Measurements from ENCODE around the gene TMEM150B.

The TMEM150B gene

DNA sequence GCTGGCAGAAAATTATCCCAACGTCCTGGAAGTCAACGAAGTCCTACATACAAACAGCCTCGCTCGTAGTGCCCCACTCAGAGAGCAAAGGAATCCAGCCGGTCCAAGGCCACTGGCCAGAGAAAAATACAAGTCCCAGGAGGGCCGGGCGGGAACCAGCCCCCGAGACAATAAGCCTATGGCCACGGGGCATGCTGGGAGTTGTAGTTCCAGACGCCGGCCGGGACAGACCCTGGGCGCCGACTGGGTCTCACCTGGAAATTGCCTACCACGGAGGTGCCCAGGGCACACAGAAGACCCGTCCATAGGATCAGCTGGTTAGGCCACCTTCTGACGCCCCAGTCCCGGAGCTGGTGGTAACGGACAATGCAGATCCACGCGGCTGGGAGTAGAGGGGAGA, 5.4 kb downstream of the TMEM150B start:
- Histone ChIP-seq H3K27me3 (ENCODE audit: control insufficient read depth in 5 of 5, insufficient read depth in 4 of 5, low read length in 5 of 5) (no peaks in the 10 kb centered on the region), H3K9ac (ENCODE audit: low read length in 5 of 5) (peak overlapping the region in 2 of 5 donors; percentile 53 to 68), H3K9me3 (ENCODE audit: control insufficient read depth in 5 of 5, low read length in 5 of 5) (peaks cover 0 to 4% (median 0%) of the 10 kb centered on the region in 5 donors), H3K27ac (ENCODE audit: low read depth, low read length) (no peak overlapping the region), H3K4me3 (ENCODE audit: low read depth in 1 of 5, low read length in 5 of 5) (peak overlapping the region in 4 of 5 donors; percentile 12 to 68 (median 30)), H3K36me3 (ENCODE audit: control insufficient read depth in 5 of 5, insufficient read depth in 5 of 5, low read length in 5 of 5) (peaks cover 0 to 12% (median 0%) of the 10 kb centered on the region in 5 donors), H3K4me1 (ENCODE audit: control insufficient read depth in 5 of 5, insufficient read depth in 5 of 5, low read length in 5 of 5) (peaks cover 0 to 35% (median 18%) of the 10 kb centered on the region in 5 donors)

DNA sequence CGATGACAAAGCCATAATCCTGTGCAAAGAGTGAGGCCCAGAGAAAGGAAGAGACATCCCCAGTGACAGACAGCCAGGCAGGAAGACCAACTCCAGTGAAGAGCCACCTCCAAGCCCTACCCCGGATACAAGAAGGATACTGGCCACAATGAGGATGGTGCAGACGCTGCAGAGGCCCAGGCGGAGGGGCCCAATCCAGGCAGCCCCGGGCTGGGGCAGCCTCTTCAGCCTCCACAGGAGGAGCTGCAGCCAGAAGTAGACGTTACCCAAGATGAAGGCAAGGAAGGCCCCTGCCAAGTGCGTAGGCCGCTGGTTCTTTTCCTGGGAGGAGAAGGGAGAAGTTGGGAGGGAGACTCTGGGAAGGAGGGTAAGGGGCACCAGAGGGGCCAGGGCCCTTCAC, 8.5 kb downstream of the TMEM150B start:
- H3K27me3 ChIP-seq (ENCODE audit: control insufficient read depth in 5 of 5, insufficient read depth in 4 of 5, low read length in 5 of 5): no peaks in the 10 kb centered on the region
- H3K36me3 ChIP-seq (ENCODE audit: control insufficient read depth in 5 of 5, insufficient read depth in 5 of 5, low read length in 5 of 5): peaks cover 0 to 14% (median 0%) of the 10 kb centered on the region in 5 donors
- peaks cover 0 to 22% (median 5%) of the 10 kb centered on the region in 5 donors for H3K4me1 ChIP-seq (ENCODE audit: control insufficient read depth in 5 of 5, insufficient read depth in 5 of 5, low read length in 5 of 5)
- H3K9me3 ChIP-seq (ENCODE audit: control insufficient read depth in 5 of 5, low read length in 5 of 5): peaks cover 0 to 4% (median 0%) of the 10 kb centered on the region in 5 donors
- H3K27ac ChIP-seq (ENCODE audit: low read depth, low read length): no peak overlapping the region
- H3K9ac ChIP-seq (ENCODE audit: low read length in 5 of 5): no peak overlapping the region
- H3K4me3 ChIP-seq (ENCODE audit: low read depth in 1 of 5, low read length in 5 of 5): no peak overlapping the region

DNA sequence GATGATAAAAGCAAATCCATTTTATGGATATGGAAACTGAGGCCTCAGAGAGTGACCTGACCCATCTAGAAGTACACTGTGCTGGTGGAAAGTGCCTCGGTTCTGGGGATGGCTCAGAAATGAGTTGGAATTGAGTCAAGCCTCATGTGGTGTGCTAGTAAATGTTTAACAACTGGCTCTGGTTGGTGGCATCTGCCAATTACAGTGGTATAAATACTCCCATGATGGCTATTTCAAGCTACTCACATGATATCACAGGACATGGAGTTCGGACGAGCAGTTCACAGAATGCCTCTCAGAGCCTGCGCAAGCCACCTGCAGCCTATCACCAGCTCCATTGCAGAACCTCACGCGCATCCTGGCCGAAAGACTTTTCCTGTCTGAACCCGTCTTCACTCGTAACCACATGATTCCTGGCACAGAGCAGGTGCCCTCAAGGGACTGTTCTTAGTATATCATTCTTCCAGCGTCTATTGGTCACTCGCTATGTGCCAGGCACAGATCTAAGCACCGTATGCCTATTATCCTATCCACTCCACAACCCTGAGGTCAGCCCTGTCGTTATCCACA, 9.1 kb downstream of the TMEM150B start:
- Histone ChIP-seq H3K9me3 (ENCODE audit: control insufficient read depth in 5 of 5, low read length in 5 of 5) (peaks cover 0 to 4% (median 0%) of the 10 kb centered on the region in 5 donors), H3K27me3 (ENCODE audit: control insufficient read depth in 5 of 5, insufficient read depth in 4 of 5, low read length in 5 of 5) (no peaks in the 10 kb centered on the region), H3K27ac (ENCODE audit: low read depth, low read length) (no peak overlapping the region), H3K4me3 (ENCODE audit: low read depth in 1 of 5, low read length in 5 of 5) (no peak overlapping the region), H3K36me3 (ENCODE audit: control insufficient read depth in 5 of 5, insufficient read depth in 5 of 5, low read length in 5 of 5) (peaks cover 0 to 14% (median 0%) of the 10 kb centered on the region in 5 donors), H3K4me1 (ENCODE audit: control insufficient read depth in 5 of 5, insufficient read depth in 5 of 5, low read length in 5 of 5) (peaks cover 0 to 18% (median 5%) of the 10 kb centered on the region in 5 donors), H3K9ac (ENCODE audit: low read length in 5 of 5) (no peak overlapping the region)

DNA sequence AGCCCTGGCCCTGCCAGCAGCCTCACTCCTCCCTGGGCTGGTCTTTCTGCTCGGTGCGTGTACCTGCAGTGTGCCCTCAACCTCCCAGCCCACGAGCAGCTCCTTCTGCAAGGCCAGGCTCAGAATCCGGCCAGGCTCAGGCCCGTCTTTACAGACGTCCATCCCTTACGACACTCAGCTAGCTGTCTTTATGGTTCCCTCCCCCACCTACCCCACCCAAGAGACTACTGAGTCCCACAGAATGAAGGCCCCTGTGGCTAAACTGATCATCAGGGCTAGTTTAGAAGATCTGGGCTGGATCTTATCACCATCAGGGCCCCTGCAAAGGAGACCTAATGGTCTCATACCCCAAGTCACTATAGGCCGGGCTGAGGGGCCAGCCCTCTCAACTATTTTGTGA, 10.7 kb downstream of the TMEM150B start:
- Histone ChIP-seq H3K4me1 (ENCODE audit: control insufficient read depth in 5 of 5, insufficient read depth in 5 of 5, low read length in 5 of 5) (peaks cover 0 to 9% (median 0%) of the 10 kb centered on the region in 5 donors), H3K9ac (ENCODE audit: low read length in 5 of 5) (no peak overlapping the region), H3K36me3 (ENCODE audit: control insufficient read depth in 5 of 5, insufficient read depth in 5 of 5, low read length in 5 of 5) (peaks cover 0 to 14% (median 0%) of the 10 kb centered on the region in 5 donors), H3K27ac (ENCODE audit: low read depth, low read length) (no peak overlapping the region), H3K9me3 (ENCODE audit: control insufficient read depth in 5 of 5, low read length in 5 of 5) (peaks cover 0 to 7% (median 0%) of the 10 kb centered on the region in 5 donors), H3K4me3 (ENCODE audit: low read depth in 1 of 5, low read length in 5 of 5) (no peak overlapping the region), H3K27me3 (ENCODE audit: control insufficient read depth in 5 of 5, insufficient read depth in 4 of 5, low read length in 5 of 5) (no peaks in the 10 kb centered on the region)

DNA sequence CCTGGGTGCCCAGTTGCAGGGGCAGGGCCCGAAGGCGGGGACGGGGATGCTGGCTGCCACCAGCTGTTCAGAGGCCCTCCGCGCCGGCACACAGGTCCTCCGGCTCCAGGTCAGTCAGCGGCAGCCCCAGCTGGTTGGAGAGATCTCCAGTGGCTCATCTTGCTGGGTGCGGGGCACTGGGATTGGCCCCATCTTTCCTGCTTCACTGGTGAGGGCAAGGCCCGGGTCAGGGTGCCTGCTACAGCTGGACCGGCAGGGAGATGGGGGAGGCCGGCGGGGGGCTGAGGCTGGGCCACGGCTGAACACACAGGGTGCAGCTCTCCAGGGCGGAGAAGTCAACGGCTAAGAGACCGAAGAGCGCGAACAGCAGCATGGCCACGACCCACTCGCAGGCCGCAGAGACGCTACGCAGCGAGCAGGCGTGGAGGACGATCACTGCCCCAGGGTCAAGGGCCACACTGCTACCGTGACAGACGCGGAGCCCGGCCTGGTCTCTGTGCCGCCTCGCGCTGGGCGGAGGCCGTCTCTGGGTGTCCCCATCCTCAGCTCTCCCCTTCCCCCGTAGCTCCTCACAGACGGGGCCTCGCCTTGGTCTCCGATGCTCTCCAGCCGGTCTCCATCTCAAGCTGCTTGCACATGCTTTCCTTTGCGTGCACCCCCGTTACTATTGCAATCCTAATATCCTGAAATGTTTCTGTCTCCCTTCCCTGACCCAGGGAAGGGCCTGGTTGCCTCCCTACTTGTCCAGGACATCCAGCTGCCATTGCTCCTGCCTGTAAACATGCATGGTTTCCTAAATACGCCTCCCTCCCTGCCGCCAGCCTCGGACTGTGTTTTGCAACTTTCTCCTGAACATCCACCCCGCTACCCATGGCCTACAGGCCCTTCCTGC, 12.3 kb downstream of the TMEM150B start:
- Histone ChIP-seq H3K27ac (ENCODE audit: low read depth, low read length) (no peak overlapping the region), H3K4me1 (ENCODE audit: control insufficient read depth in 5 of 5, insufficient read depth in 5 of 5, low read length in 5 of 5) (peaks cover 0 to 9% (median 2%) of the 10 kb centered on the region in 5 donors), H3K36me3 (ENCODE audit: control insufficient read depth in 5 of 5, insufficient read depth in 5 of 5, low read length in 5 of 5) (peaks cover 0 to 14% (median 0%) of the 10 kb centered on the region in 5 donors), H3K9me3 (ENCODE audit: control insufficient read depth in 5 of 5, low read length in 5 of 5) (peaks cover 0 to 8% (median 3%) of the 10 kb centered on the region in 5 donors), H3K4me3 (ENCODE audit: low read depth in 1 of 5, low read length in 5 of 5) (no peak overlapping the region), H3K9ac (ENCODE audit: low read length in 5 of 5) (no peak overlapping the region), H3K27me3 (ENCODE audit: control insufficient read depth in 5 of 5, insufficient read depth in 4 of 5, low read length in 5 of 5) (peaks cover 0 to 3% (median 0%) of the 10 kb centered on the region in 5 donors)

DNA sequence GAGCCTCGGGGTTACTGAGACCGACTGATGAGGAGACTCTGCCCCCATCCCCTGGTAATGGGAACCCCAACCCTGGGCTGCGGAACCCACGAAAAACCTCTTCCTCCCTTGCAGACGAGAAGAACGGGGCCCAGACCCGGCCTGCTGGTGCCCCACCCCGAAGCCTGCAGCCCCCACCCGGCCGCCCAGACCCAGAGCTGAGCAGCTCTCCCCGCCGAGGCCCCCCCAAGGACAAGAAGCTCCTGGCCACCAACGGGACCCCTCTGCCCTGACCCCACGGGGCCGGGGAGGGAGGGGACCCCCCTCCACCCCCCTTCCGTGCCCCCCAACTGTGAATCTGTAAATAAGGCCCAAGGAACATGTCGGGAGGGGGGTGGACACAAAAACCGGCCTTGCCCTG, 13.3 kb downstream of the TMEM150B start:
- Histone ChIP-seq H3K4me1 (ENCODE audit: control insufficient read depth in 5 of 5, insufficient read depth in 5 of 5, low read length in 5 of 5) (peaks cover 0 to 9% (median 2%) of the 10 kb centered on the region in 5 donors), H3K9me3 (ENCODE audit: control insufficient read depth in 5 of 5, low read length in 5 of 5) (peaks cover 0 to 8% (median 3%) of the 10 kb centered on the region in 5 donors), H3K9ac (ENCODE audit: low read length in 5 of 5) (no peak overlapping the region)

DNA sequence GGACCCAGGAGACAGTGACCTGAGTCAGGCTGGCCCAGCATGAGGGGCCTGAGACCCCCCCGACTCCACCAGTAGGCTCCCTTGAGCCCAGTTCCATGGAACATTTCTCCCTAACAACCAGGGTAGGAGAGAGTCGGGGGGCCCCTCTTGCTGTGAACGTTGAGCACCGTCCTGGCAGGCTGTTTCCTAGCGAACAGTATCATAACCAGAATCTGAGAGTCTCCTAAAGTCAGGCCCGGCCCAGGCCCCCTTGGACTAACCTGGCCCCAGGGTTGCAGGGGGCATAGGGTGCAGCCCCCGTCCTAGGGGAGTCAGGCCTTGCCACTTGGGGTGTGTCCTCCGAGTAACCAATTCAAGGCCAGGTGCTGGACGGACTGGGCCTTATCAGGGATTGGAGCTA, 13.7 kb downstream of the TMEM150B start:
- H3K9me3 ChIP-seq (ENCODE audit: control insufficient read depth in 5 of 5, low read length in 5 of 5): peaks cover 0 to 8% (median 3%) of the 10 kb centered on the region in 5 donors
- peaks cover 0 to 8% (median 0%) of the 10 kb centered on the region in 5 donors for H3K36me3 ChIP-seq (ENCODE audit: control insufficient read depth in 5 of 5, insufficient read depth in 5 of 5, low read length in 5 of 5)
- peaks cover 0 to 9% (median 2%) of the 10 kb centered on the region in 5 donors for H3K4me1 ChIP-seq (ENCODE audit: control insufficient read depth in 5 of 5, insufficient read depth in 5 of 5, low read length in 5 of 5)
- H3K9ac ChIP-seq (ENCODE audit: low read length in 5 of 5): no peak overlapping the region
- peaks cover 0 to 3% (median 0%) of the 10 kb centered on the region in 5 donors for H3K27me3 ChIP-seq (ENCODE audit: control insufficient read depth in 5 of 5, insufficient read depth in 4 of 5, low read length in 5 of 5)
- H3K27ac ChIP-seq (ENCODE audit: low read depth, low read length): no peak overlapping the region
- H3K4me3 ChIP-seq (ENCODE audit: low read depth in 1 of 5, low read length in 5 of 5): no peak overlapping the region

More for the DNA sequence above, 13.3 kb downstream of the TMEM150B start:
- Histone ChIP-seq H3K36me3 (ENCODE audit: control insufficient read depth in 5 of 5, insufficient read depth in 5 of 5, low read length in 5 of 5) (peaks cover 0 to 12% (median 0%) of the 10 kb centered on the region in 5 donors), H3K27me3 (ENCODE audit: control insufficient read depth in 5 of 5, insufficient read depth in 4 of 5, low read length in 5 of 5) (peaks cover 0 to 3% (median 0%) of the 10 kb centered on the region in 5 donors), H3K27ac (ENCODE audit: low read depth, low read length) (no peak overlapping the region), H3K4me3 (ENCODE audit: low read depth in 1 of 5, low read length in 5 of 5) (no peak overlapping the region)

DNA sequence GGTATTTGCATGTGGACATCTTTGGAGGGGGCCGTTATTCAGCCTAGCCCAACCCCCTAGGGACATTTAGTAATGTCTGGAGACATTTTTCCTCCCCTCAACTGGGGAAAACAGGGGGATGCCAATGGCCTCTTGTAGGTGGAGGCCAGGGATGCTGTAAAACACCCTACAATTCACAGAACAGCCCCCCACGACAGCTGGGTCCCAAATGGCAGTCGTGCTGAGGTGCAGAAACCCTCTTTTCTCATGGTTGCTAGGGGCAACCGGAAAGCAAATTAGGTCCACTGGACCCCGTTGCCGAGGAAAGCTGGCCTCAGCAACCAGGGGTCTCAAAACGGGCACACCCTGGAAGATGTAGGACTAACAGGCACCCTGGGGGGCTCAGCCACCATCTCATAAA, 14.6 kb downstream of the TMEM150B start:
- Histone ChIP-seq H3K36me3 (ENCODE audit: control insufficient read depth in 5 of 5, insufficient read depth in 5 of 5, low read length in 5 of 5) (peaks cover 0 to 2% (median 0%) of the 10 kb centered on the region in 5 donors), H3K4me1 (ENCODE audit: control insufficient read depth in 5 of 5, insufficient read depth in 5 of 5, low read length in 5 of 5) (peaks cover 0 to 9% (median 2%) of the 10 kb centered on the region in 5 donors), H3K9me3 (ENCODE audit: control insufficient read depth in 5 of 5, low read length in 5 of 5) (peaks cover 0 to 4% (median 0%) of the 10 kb centered on the region in 5 donors), H3K9ac (ENCODE audit: low read length in 5 of 5) (no peak overlapping the region), H3K27me3 (ENCODE audit: control insufficient read depth in 5 of 5, insufficient read depth in 4 of 5, low read length in 5 of 5) (peaks cover 0 to 3% (median 0%) of the 10 kb centered on the region in 5 donors), H3K27ac (ENCODE audit: low read depth, low read length) (no peak overlapping the region), H3K4me3 (ENCODE audit: low read depth in 1 of 5, low read length in 5 of 5) (no peak overlapping the region)

DNA sequence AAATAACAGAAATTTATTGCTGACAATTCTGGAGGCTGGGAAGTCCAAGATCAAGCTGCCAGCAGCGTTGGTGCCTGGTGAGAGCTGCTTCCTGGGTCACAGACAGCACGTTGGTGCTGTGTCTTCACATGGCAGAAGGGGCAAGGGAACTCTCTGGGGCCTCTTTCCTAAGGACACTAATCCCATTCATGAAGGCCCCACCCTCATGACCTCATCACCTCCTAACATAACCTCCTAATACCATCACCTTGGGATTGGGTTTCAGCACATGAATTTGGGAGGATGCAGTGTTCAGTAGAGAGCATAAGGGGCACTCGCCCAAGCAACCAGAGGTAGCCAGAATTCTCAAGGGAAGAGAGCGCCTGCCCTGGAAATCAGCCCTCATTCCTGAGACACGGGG, 15.7 kb downstream of the TMEM150B start:
- Histone ChIP-seq H3K36me3 (ENCODE audit: control insufficient read depth in 5 of 5, insufficient read depth in 5 of 5, low read length in 5 of 5) (peaks cover 0 to 2% (median 0%) of the 10 kb centered on the region in 5 donors), H3K9ac (ENCODE audit: low read length in 5 of 5) (peak overlapping the region in 1 of 5 donors; percentile 28), H3K4me3 (ENCODE audit: low read depth in 1 of 5, low read length in 5 of 5) (no peak overlapping the region), H3K27ac (ENCODE audit: low read depth, low read length) (no peak overlapping the region), H3K4me1 (ENCODE audit: control insufficient read depth in 5 of 5, insufficient read depth in 5 of 5, low read length in 5 of 5) (peaks cover 0 to 9% (median 2%) of the 10 kb centered on the region in 5 donors), H3K27me3 (ENCODE audit: control insufficient read depth in 5 of 5, insufficient read depth in 4 of 5, low read length in 5 of 5) (peaks cover 0 to 3% (median 0%) of the 10 kb centered on the region in 5 donors), H3K9me3 (ENCODE audit: control insufficient read depth in 5 of 5, low read length in 5 of 5) (peaks cover 0 to 4% (median 0%) of the 10 kb centered on the region in 5 donors)
